Gastroesophageal sphincter (tissue), 4 donors: ENCODE measurements around the gene ITGB5. TPM values are rescaled to one million over a fixed set of nuclear protein-coding genes. Genes with fewer than 3 reads are reported as not detected.
A peak's percentile ranks its signal among the peaks of the same experiment; 100 is the strongest.

Experiments
- ATAC-seq: fragments of 150-250 bp; one replicate; pipeline ENCODE4 v1.9.1; 2016; ENCODE audit warnings: mild to moderate bottlenecking, moderate library complexity
- H3K27ac ChIP-seq, 4 donors: fragments of 200-600 bp; sonication (generic) in 3 of 4; 1 replicate in 3 of 4; 2 replicates in 1 of 4; pipeline ENCODE4 v1.5.1; 2016 to 2019
- H3K27me3 ChIP-seq: fragments of 200-600 bp; sonication (generic); one replicate; pipeline ENCODE4 v1.5.1; 2019
- H3K36me3 ChIP-seq, 2 donors: fragments of 200-600 bp; sonication (generic); one replicate each; pipeline ENCODE4 v1.5.1; 2019; ENCODE audit warnings: control low read depth in 1 of 2
- H3K4me1 ChIP-seq, 3 donors: fragments of 200-600 bp; sonication (generic); 1 replicate in 2 of 3; 2 replicates in 1 of 3; pipeline ENCODE4 v1.5.1; 2016 to 2019; ENCODE audit warnings: control low read depth in 2 of 3
- H3K4me3 ChIP-seq, 2 donors: fragments of 200-600 bp; sonication (generic); one replicate each; pipeline ENCODE4 v1.5.1; 2019; ENCODE audit warnings: mild to moderate bottlenecking in 1 of 2, moderate library complexity in 1 of 2
- H3K9me3 ChIP-seq, 3 donors: fragments of 200-600 bp; sonication (generic); one replicate each; pipeline ENCODE4 v1.5.1; 2017 to 2019; ENCODE audit warnings: control low read depth in 2 of 3
- CTCF ChIP-seq, 4 experiments: fragments of 200-600 bp in 2 of 4; fragments of 450-650 bp in 2 of 4; sonication (generic) in 1 of 4; IDR thresholded peaks; one replicate each; pipeline ENCODE4 v1.5.1; 2017 to 2019; ENCODE audit warnings: antibody characterized with exemption in 4 of 4, mild to moderate bottlenecking in 2 of 4, moderate library complexity in 2 of 4
- EP300 ChIP-seq: sonication (generic); formaldehyde crosslinking; IDR thresholded peaks from one replicate; pipeline ENCODE4 v1.6.1; 2017; ENCODE audit warnings: antibody characterized with exemption, mild to moderate bottlenecking
- POLR2A ChIP-seq, 2 donors: fragments of 450-650 bp; IDR thresholded peaks; one replicate each; pipeline ENCODE4 v1.6.1; 2017; ENCODE audit warnings: antibody characterized with exemption in 2 of 2, mild to moderate bottlenecking in 2 of 2, moderate library complexity in 1 of 2
- POLR2AphosphoS5 ChIP-seq: sonication (generic); formaldehyde crosslinking; IDR thresholded peaks from one replicate; pipeline ENCODE4 v1.6.1; 2017; ENCODE audit warnings: antibody characterized with exemption
- WGBS, 2 donors: methylation state at CpG; one replicate each; pipeline ENCODE4 v1.1.5; 2018; ENCODE audit warnings: low coverage in 1 of 2; 5-methylcytosine and 5-hydroxymethylcytosine counted together
- total RNA-seq, 4 donors: library from RNA; depleted of rRNA; stranded (reverse); fragments of >200 nt; gene quantifications; one replicate each; pipeline ENCODE4 v1.1.0, GENCODE V29; 2016

ITGB5 gene
- total RNA-seq, 4 donors from 2014 or later = 125 to 312 (median 151) TPM

- Histone ChIP-seq H3K4me3 (no peak overlapping the region), H3K9me3 (no peaks in the 10 kb centered on the region), H3K27me3 (no peaks in the 10 kb centered on the region), H3K27ac (no peak overlapping the region), H3K4me1 (peaks cover 10 to 47% (median 10%) of the 10 kb centered on the region in 3 donors), H3K36me3 (peaks cover 0 to 19% of the 10 kb centered on the region in 2 donors)
- no peak for ATAC-seq
- WGBS, 2 donors = 91 to 95% methylated on average over 2 of the region's 2 CpGs
- no peak for TF ChIP-seq POLR2A (IDR thresholded peaks at IDR 0.05)
- no peak for TF ChIP-seq EP300
- TF ChIP-seq CTCF (IDR thresholded peaks at IDR 0.05) = no peak
- no peak for TF ChIP-seq POLR2AphosphoS5
These were observed 30.5 kb downstream of the ITGB5 start for GRCh38 chr3:124856677-124857076.

- Histone ChIP-seq H3K9me3 (no peaks in the 10 kb centered on the region), H3K4me3 (no peak overlapping the region), H3K36me3 (peaks cover 0 to 19% of the 10 kb centered on the region in 2 donors), H3K27me3 (no peaks in the 10 kb centered on the region), H3K4me1 (peaks cover 11 to 45% (median 11%) of the 10 kb centered on the region in 3 donors), H3K27ac (no peak overlapping the region)
- 50 to 63% methylated on average over 1 of the region's 1 CpG for WGBS, 2 donors
- no peak for TF ChIP-seq CTCF (IDR thresholded peaks at IDR 0.05)
- no peak for TF ChIP-seq EP300
- no peak for TF ChIP-seq POLR2AphosphoS5
- TF ChIP-seq POLR2A (IDR thresholded peaks at IDR 0.05) = no peak
- ATAC-seq = no peak
These were observed 33.2 kb downstream of the ITGB5 start for GRCh38 chr3:124854009-124854408.

GRCh38 chr3:124853446-124853845 is 33.7 kb downstream of the ITGB5 start:
- ATAC-seq = no peak
- TF ChIP-seq POLR2AphosphoS5 (no peak), EP300 (no peak), POLR2A (IDR thresholded peaks at IDR 0.05) (no peak), CTCF (IDR thresholded peaks at IDR 0.05) (no peak)
- peaks cover 11 to 39% (median 11%) of the 10 kb centered on the region in 3 donors for H3K4me1 ChIP-seq
- no peak overlapping the region for H3K4me3 ChIP-seq
- no peaks in the 10 kb centered on the region for H3K9me3 ChIP-seq
- WGBS, 2 donors = 82 to 90% methylated on average over 3 of the region's 3 CpGs
- no peaks in the 10 kb centered on the region for H3K27me3 ChIP-seq
- H3K36me3 ChIP-seq = peaks cover 0 to 20% of the 10 kb centered on the region in 2 donors
- no peak overlapping the region for H3K27ac ChIP-seq

GRCh38 chr3:124851905-124852304 is 35.3 kb downstream of the ITGB5 start:
- TF ChIP-seq POLR2AphosphoS5 (no peak), POLR2A (IDR thresholded peaks at IDR 0.05) (no peak), CTCF (IDR thresholded peaks at IDR 0.05) (no peak), EP300 (no peak)
- ATAC-seq = no peak
- H3K4me3 ChIP-seq = no peak overlapping the region
- peaks cover 0 to 36% of the 10 kb centered on the region in 2 donors for H3K36me3 ChIP-seq
- no peaks in the 10 kb centered on the region for H3K9me3 ChIP-seq
- whole genome bisulfite sequencing, 2 donors = 94 to 95% methylated on average over 11 to 12 of the region's 12 CpGs
- H3K4me1 ChIP-seq = peaks cover 8 to 26% (median 11%) of the 10 kb centered on the region in 3 donors
- H3K27ac ChIP-seq = no peak overlapping the region
- no peaks in the 10 kb centered on the region for H3K27me3 ChIP-seq

GRCh38 chr3:124851136-124851535 is 36.0 kb downstream of the ITGB5 start:
- Histone ChIP-seq H3K27me3 (no peaks in the 10 kb centered on the region), H3K4me3 (no peak overlapping the region), H3K27ac (peak overlapping the region in 3 of 4 donors; percentile 8 to 56 (median 51)), H3K9me3 (no peaks in the 10 kb centered on the region), H3K4me1 (peaks cover 9 to 33% (median 11%) of the 10 kb centered on the region in 3 donors), H3K36me3 (peaks cover 0 to 41% of the 10 kb centered on the region in 2 donors)
- ATAC-seq = no peak
- TF ChIP-seq POLR2AphosphoS5 = no peak
- TF ChIP-seq CTCF (IDR thresholded peaks at IDR 0.05) = no peak
- TF ChIP-seq EP300 = no peak
- no peak for TF ChIP-seq POLR2A (IDR thresholded peaks at IDR 0.05)
- WGBS, 2 donors = 15 to 26% methylated on average over 3 of the region's 3 CpGs
